SK-N-SH (cell line): Measurements from ENCODE around the gene MPDZ. TPM values are rescaled to one million over a fixed set of nuclear protein-coding genes. Genes with fewer than 3 reads are reported as not detected.

Source experiments
- CTCF ChIA-PET: fragments of 300-600, 350-600 bp; formaldehyde crosslinking; extraction: SDS; loops from one replicate; lab custom pipeline; 2021; lab: Yijun Ruan, JAX
- POLR2A ChIA-PET: fragments of 350-600 bp; sonication (Branson Sonifier 250); formaldehyde crosslinking; extraction: SDS; loops from one replicate; lab custom pipeline; 2020; ENCODE audit warnings: antibody characterized with exemption, inconsistent platforms; lab: Yijun Ruan, JAX
- DNase-seq: peaks from one replicate; pipeline ENCODE4 v3.0.0; 2012
- H2AFZ ChIP-seq: fragments of 200-600 bp; sonication (generic); 2 replicates; pipeline ENCODE4 v1.8.1; 2016; ENCODE audit warnings: antibody characterized with exemption, mild to moderate bottlenecking, low read depth
- H3F3A ChIP-seq: fragments of 200-600 bp; sonication (generic); replicated peaks from 2 replicates; pipeline ENCODE3; 2016; ENCODE audit warnings: antibody characterized with exemption, mild to moderate bottlenecking; ENCODE audit not compliant: insufficient read depth
- H3K27ac ChIP-seq, 2 experiments: fragments of 200-500 bp in 1 of 2; fragments of 200-600 bp in 1 of 2; sonication (Bioruptor generic) in 1 of 2; sonication (generic), shearing (Covaris generic) in 1 of 2; 2 replicates each; pipeline versions ENCODE4 v1.5.1 to v1.6.1; 2014 to 2016; ENCODE audit warnings: low read depth in 2 of 2, inconsistent platforms in 1 of 2, low read length in 1 of 2, mild to moderate bottlenecking in 1 of 2, mixed read lengths in 1 of 2
- H3K27me3 ChIP-seq: fragments of 200-600 bp; sonication (generic), shearing (Covaris generic); 2 replicates; pipeline ENCODE4 v1.6.1; 2016; ENCODE audit warnings: mixed run types; ENCODE audit not compliant: insufficient read depth
- H3K36me3 ChIP-seq, 2 experiments: fragments of 200-500 bp in 1 of 2; fragments of 200-600 bp in 1 of 2; sonication (Bioruptor generic) in 1 of 2; sonication (generic) in 1 of 2; replicated peaks in 1 of 2; 2 replicates each; pipeline versions ENCODE3 to v1.5.1; 2014 to 2016; ENCODE audit warnings: low read length in 1 of 2, mild to moderate bottlenecking in 1 of 2; ENCODE audit not compliant: insufficient read depth in 2 of 2, control insufficient read depth in 1 of 2
- H3K4me1 ChIP-seq, 2 experiments: fragments of 200-500 bp in 1 of 2; fragments of 200-600 bp in 1 of 2; sonication (Bioruptor generic) in 1 of 2; sonication (generic), shearing (Covaris generic) in 1 of 2; 2 replicates each; pipeline versions ENCODE4 v1.5.1 to v1.6.1; 2014 to 2016; ENCODE audit warnings: low read depth in 1 of 2, low read length in 1 of 2, mixed run types in 1 of 2; ENCODE audit not compliant: insufficient read depth in 2 of 2, control insufficient read depth in 1 of 2
- H3K4me2 ChIP-seq: fragments of 200-600 bp; sonication (generic), shearing (Covaris generic); 2 replicates; pipeline ENCODE4 v1.6.1; 2017; ENCODE audit warnings: mixed run types
- H3K4me3 ChIP-seq, 2 experiments: fragments of 200-500 bp in 1 of 2; fragments of 200-600 bp in 1 of 2; sonication (Bioruptor generic) in 1 of 2; sonication (generic), shearing (Covaris generic) in 1 of 2; 2 replicates each; pipeline versions ENCODE4 v1.5.1 to v1.8.1; 2014 to 2016; ENCODE audit warnings: low read depth in 2 of 2, inconsistent platforms in 1 of 2, low read length in 1 of 2, mild to moderate bottlenecking in 1 of 2, mixed read lengths in 1 of 2, moderate library complexity in 1 of 2
- H3K79me2 ChIP-seq: fragments of 200-600 bp; sonication (generic); 2 replicates; pipeline ENCODE4 v1.8.1; 2017; ENCODE audit warnings: mild to moderate bottlenecking; ENCODE audit not compliant: insufficient read depth
- H3K9ac ChIP-seq: fragments of 200-600 bp; sonication (generic); 2 replicates; pipeline ENCODE4 v1.6.1; 2017; ENCODE audit warnings: mixed run types
- H3K9me2 ChIP-seq: fragments of 200-600 bp; sonication (generic); 2 replicates; pipeline ENCODE4 v1.6.1; 2017; ENCODE audit warnings: mixed run types
- H3K9me3 ChIP-seq: fragments of 200-600 bp; sonication (generic); 2 replicates; pipeline ENCODE4 v1.6.1; 2017; ENCODE audit warnings: mixed run types, mild to moderate bottlenecking, moderate library complexity
- H4K20me1 ChIP-seq: fragments of 200-600 bp; sonication (generic); 2 replicates; pipeline ENCODE4 v1.6.1; 2017; ENCODE audit warnings: mild to moderate bottlenecking, mixed run types; ENCODE audit not compliant: insufficient read depth
- CTCF ChIP-seq: fragments of 200-600 bp; sonication (generic); IDR thresholded peaks from 2 replicates; pipeline ENCODE4 v1.6.1; 2017; ENCODE audit warnings: antibody characterized with exemption, mild to moderate bottlenecking, moderate library complexity
- ELF1 ChIP-seq: IDR thresholded peaks from 2 replicates; pipeline ENCODE4 v1.4.0; 2012
- EP300 ChIP-seq, 2 experiments: IDR thresholded peaks; 2 replicates each; pipeline versions ENCODE4 v1.4.0 to v1.6.1; 2012; ENCODE audit warnings: borderline replicate concordance in 1 of 2, low read depth in 1 of 2, low read length in 1 of 2
- FOXM1 ChIP-seq: IDR thresholded peaks from 2 replicates; pipeline ENCODE4 v1.4.0; 2012; ENCODE audit warnings: low read depth, mild to moderate bottlenecking
- IRF3 ChIP-seq: fragments of 150-350 bp; IDR thresholded peaks from 2 replicates; pipeline ENCODE4 v1.6.1; 2016; ENCODE audit warnings: mild to moderate bottlenecking, low read depth, low read length
- MAX ChIP-seq: IDR thresholded peaks from 2 replicates; pipeline ENCODE4 v1.4.0; 2012; ENCODE audit warnings: low read depth
- MEF2A ChIP-seq: IDR thresholded peaks from 2 replicates; pipeline ENCODE4 v1.4.0; 2012; ENCODE audit warnings: low read depth, borderline replicate concordance
- MXI1 ChIP-seq: IDR thresholded peaks from 2 replicates; pipeline ENCODE4 v1.6.1; 2012; ENCODE audit warnings: mild to moderate bottlenecking, low read depth, low read length, improper control_type of control experiment
- PBX3 ChIP-seq: IDR thresholded peaks from 2 replicates; pipeline ENCODE4; 2012
- RCOR1 ChIP-seq: fragments of 150-350 bp; IDR thresholded peaks from 2 replicates; pipeline ENCODE4 v1.6.1; 2017; ENCODE audit warnings: antibody characterized with exemption, low read length
- REST ChIP-seq: IDR thresholded peaks from 2 replicates; pipeline ENCODE4 v1.6.1; 2012; ENCODE audit warnings: mild to moderate bottlenecking, low read depth, low read length, moderate library complexity
- RXRA ChIP-seq: IDR thresholded peaks from 2 replicates; pipeline ENCODE4 v1.4.0; 2012; ENCODE audit warnings: low read depth, mild to moderate bottlenecking, borderline replicate concordance
- USF1 ChIP-seq: IDR thresholded peaks from 2 replicates; pipeline ENCODE4 v1.4.0; 2012; ENCODE audit warnings: low read depth, borderline replicate concordance
- WGBS: methylation state at CpG from one replicate; pipeline ENCODE4 v1.1.6; 2017; ENCODE audit warnings: low lambda C conversion rate; 5-methylcytosine and 5-hydroxymethylcytosine counted together
- polyA plus RNA-seq, 3 experiments: library from polyadenylated mRNA; depleted of rRNA; stranded (reverse); fragments of >200 nt; gene quantifications; 2 replicates each; pipeline ENCODE4 v1.2.3, GENCODE V29; 2012

MPDZ gene
- polyA plus RNA-seq, 1 of the 3 experiments (the other 2 are of a cell fraction) = 20.5 TPM

- TF ChIP-seq CTCF (no peak), MEF2A (peak; percentile 49; the same call in 1 of the 2 replicates), MAX (no peak), ELF1 (no peak), RCOR1 (no peak), MXI1 (no peak), EP300 (IDR thresholded peaks at IDR 0.05; ENCODE audit: borderline replicate concordance in 1 of 2, low read depth in 1 of 2, low read length in 1 of 2) (0 out of 4 replicates have a peak, but pooled peaks of 1 of the 2 experiments have one; percentile 42), FOXM1 (no peak), REST (no peak), USF1 (no peak), PBX3 (peak; percentile 86)
Observed at GRCh38 chr9:13082796-13083195, 196.7 kb downstream of the MPDZ start (continued).

GRCh38 chr9:13078164-13078563, 201.3 kb downstream of the MPDZ start:
- H3K4me3 ChIP-seq = no peak overlapping the region
- no peak overlapping the region for H3K4me2 ChIP-seq
- no peaks in the 10 kb centered on the region for H3K79me2 ChIP-seq
- H4K20me1 ChIP-seq = no peaks in the 10 kb centered on the region
- no peak overlapping the region for H3K27ac ChIP-seq
- no peaks in the 10 kb centered on the region for H3K9me2 ChIP-seq
- H3K36me3 ChIP-seq = no peaks in the 10 kb centered on the region
- H2AFZ ChIP-seq = no peak overlapping the region
- DNase-seq = no peak
- H3K9me3 ChIP-seq = no peaks in the 10 kb centered on the region
- POLR2A ChIA-PET = no interaction called here
- CTCF ChIA-PET = interaction anchor here (1.1 to 2.8 kb wide), 4 partner anchors 9 to 375 kb away, joined by 3 to 33 read pairs (median 4); no protein-coding TSS in a partner anchor
- H3K9ac ChIP-seq = no peak overlapping the region
- TF ChIP-seq IRF3 (no peak), RXRA (no peak), USF1 (no peak), EP300 (IDR thresholded peaks at IDR 0.05; ENCODE audit: borderline replicate concordance in 1 of 2, low read depth in 1 of 2, low read length in 1 of 2) (no peak), CTCF (no peak)
- no peaks in the 10 kb centered on the region; a peak in 1 of 4 replicates for H3K4me1 ChIP-seq
- no peaks in the 10 kb centered on the region for H3K27me3 ChIP-seq
- H3F3A ChIP-seq = no peaks in the 10 kb centered on the region
- 73% methylated on average over 1 of the region's 1 CpG for WGBS
